Activated T-helper 9 cell treated with anti-CD3 and anti-CD28 coated beads, Interleukin-2, amount 50 U/mL, for 16 hours (primary cell): Measurements from ENCODE around the gene GJB2.

ENCODE experiments used
- DNase-seq: peaks from one replicate; pipeline ENCODE4 v3.0.0-alpha.2; 2020; ENCODE audit warnings: low read depth

GJB2 gene

DNA sequence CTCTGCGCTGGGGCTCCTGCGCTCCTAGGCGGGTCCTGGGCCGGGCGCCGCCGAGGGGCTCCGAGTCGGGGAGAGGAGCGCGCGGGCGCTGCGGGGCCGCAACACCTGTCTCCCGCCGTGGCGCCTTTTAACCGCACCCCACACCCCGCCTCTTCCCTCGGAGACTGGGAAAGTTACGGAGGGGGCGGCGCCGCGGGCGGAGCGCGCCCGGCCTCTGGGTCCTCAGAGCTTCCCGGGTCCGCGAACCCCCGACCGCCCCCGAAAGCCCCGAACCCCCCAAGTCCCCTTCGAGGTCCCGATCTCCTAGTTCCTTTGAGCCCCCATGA is at the start of gene GJB2:
Gene GJB2 (minus strand): TSS at position 103 of the 326 bp plus-strand sequence. CDS start 3,357 bp downstream, outside the sequence.
- no peak for DNase-seq

DNA sequence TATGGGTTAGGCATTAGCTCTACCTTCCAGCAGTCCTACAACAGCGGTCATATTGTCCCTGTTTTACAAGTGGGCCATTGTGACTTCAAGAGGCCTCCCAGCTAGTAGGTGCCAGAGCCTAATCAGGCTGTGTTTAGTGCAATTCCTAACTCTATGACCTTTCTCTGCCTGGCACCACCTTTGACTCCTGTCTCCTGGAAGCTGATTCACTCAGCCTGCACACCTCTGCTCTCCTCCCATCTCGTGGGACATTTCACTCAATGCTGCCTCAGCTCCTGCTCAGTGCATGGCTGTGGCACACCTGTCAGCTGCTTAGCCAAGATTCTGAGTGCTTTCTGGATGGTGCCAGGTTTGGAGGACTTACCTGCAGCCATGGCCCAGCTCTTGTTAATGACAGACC is 48.9 kb upstream of the GJB2 start:
- DNase-seq: no peak

DNA sequence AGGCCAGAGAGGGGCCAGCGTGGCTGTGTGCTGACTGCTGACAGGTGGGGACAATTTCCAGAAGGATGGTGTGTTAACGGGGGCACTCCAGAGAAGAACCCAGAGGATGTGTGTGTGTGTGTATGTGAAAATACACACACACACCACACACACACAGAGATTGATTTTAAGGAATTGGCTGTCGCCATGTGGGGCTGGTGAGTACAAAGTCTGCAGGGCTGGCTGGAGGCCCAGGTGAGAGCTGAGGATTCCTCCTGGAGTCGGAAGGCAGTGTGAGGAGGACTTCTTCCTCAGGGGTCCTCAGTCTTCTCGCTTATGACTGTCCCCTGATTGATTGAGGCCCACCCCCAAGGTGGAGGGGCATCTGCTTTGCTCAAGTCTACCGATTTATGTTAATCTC is 47.0 kb upstream of the GJB2 start:
- DNase-seq: no peak

DNA sequence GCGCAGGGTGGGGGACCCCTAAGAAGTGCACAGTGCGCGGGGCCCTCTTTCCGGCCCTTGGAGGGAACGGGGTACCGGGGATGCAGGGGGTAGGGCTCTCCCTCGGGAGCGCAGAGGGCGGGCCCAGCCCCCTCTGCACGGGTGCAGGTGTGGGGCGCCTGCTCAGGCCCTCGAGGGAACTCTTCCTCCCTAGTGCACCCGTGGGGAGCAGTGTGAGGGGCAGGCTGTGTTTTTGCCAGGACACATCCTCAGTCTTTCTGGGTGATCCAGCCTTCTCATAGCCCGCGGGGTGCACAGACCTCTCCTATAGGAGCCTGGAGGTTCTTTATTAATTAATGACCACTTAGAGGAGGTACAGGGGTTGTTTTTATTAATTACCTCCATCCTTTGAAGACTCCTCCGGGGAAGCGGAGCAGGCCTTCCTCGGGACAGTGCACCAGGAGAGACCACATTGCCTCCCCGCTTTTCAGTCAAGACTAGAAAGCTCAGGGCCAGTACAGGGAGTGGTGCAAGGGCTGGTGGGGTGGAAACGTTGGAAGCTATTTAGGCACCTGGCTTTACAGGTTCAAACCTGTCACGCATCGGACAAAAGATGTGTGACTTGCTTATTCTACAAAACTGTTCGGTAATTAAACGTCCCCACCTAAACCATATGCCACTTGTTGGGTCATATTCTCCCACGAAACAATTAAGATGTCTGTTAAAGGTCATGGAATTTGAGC is 40.0 kb upstream of the GJB2 start:
- no peak for DNase-seq

DNA sequence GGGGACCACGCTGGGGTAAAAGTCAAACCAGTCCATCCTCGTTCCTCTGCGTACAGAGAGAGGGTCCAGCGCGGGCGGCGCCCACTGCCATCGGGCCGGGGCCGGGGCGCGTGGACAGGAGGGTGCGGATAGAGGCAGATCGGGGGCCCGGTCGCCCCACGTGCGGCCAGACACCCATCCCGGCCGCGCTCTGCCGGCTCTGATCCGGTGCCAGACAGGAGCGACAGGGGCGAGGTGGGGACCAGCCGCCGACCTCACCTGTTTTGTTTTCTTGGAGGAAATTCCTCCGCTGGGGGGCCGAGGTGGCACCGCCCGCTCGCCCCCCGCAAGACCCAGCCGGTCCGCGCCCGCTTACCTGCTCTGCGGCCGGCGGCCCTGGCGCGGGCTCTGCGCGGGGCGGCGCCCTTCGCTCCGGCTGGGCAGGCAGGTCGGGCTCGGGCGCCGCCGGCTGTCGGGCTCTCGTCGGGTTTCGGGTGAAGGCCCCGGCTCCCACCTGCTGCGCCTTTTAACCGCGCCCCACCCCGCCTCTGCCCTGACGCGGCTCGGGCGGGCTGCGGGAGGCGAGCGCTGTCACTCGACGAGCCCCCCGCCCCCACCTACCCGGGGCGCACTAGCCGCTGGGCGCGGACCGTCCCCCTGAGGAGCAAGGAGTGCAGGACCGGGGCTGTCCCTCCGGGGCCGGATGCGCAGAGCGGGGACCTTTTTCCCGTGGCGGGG is 39.3 kb upstream of the GJB2 start, which contains the start of gene GJB6:
Gene GJB6 (minus strand): TSS at position 481 of the 717 bp plus-strand sequence. CDS start 8,839 bp downstream, outside the sequence.
- peak; percentile 3 for DNase-seq

DNA sequence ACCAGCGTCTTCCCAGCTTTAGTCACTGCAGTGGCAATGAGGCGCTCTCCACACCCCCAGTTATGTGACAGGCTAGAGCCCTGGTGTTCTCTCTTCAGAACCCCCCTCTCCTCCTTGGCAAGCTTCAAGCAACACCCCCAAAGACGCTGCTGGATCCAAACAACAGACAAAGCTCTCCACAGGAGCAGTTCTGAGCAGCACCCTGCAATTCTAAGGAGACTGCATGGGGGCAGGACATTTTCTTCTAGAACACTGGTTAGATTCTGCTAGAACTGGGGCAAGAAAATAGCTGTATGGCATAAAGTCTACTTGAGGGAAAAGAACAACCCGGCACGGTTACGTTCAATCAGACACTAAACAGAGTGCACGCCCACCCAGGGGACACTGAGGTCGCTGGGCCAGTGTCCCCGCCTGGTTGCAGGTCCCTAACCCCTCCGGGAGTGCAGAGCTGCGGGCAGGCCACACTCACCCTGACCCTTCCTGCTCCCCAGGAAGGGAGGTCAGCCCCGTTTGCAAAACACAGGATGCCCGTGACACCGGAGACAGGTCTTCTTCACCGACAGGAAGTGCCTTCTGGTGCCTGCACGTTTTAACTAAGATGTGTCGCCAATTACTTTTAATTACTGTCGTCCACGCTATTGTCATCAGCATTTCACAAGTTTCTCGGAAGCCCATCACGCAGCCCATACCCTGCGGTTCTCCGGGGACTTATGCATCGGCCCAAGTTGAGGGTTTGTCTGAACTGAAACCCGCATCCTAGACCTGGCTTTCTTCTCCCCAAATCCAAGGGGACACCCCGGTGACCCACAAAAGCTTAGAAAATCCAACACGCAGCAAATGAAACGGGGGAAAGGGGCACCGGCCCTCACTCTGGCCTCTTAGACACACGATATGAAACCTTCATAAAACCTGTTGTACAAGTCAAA is 38.4 kb upstream of the GJB2 start:
- no peak for DNase-seq

DNA sequence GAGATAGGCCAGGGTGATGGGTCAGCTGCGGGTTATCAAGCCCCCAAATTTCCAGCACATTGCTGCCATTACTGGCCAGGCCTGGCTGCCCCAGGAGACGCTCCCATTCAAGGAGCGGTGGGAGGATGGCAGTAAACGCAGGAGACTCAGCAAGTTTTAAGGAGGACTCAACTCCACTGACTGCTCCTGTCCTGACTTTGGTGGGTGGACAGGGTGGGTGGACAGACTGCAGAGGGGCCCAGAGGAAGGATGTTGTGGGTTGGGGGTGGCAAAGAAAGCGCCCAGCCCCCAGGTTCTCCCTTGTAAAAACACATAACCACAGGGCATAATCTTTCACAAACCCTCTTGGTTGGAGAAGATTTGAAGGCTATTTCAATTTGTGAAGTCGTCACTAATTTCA is 35.0 kb upstream of the GJB2 start:
- DNase-seq: no peak

DNA sequence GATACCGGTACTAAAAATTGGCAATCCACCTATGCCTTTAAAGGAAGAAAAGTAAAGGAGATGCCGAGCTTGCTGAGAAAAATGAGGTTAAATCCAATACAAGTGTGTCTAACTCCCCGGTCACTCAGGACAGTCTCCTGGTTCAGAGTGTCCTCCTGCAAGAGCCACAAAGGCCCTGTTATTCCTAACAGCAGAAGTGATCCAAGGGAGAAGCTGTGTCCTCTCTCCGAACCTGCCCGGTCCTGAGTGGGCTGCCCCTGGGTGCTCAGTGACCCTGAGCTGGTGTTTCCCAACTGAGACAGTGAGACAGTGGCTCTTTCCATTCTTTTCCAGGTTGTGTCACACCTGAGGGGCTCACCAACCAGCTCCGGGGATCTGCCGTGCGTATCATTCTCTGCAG is 34.5 kb upstream of the GJB2 start:
- DNase-seq: no peak

DNA sequence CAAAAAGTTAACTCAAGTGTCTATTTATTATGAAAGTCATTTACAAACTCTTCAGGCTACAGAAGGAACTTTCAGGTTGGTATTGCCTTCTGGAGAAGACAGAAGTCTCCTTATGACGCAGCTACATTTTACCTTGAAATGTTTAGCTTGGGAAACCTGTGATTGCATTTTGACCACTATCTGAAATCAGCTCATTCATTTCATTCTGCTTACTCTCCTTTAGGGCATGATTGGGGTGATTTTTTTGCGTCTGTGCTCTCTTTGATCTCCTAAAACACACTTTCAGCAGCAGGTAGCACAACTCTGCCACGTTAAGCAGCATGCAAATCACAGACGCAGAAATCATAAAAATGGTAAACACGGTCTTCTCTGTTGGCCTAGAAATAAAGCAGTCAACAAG is 29.8 kb upstream of the GJB2 start:
- no peak for DNase-seq

DNA sequence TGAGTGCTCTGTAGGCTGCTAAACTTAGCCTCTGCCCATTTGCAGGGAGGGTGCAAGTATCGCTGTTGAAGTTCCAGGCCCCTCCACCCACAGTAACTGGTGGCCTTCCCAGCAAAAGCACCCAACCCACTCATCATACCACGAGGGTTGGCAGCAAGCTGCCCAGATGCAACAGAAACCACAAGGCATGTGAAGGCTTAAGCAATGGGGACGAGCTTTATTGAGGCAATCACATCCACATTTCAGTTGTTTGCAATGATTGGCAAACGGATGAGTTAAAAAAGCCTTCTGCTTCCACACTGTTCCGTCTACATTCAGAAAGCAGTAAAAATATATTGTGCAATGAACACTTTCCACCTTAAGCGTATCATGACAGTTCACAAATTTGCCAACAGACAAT is 29.0 kb upstream of the GJB2 start:
- no peak for DNase-seq

DNA sequence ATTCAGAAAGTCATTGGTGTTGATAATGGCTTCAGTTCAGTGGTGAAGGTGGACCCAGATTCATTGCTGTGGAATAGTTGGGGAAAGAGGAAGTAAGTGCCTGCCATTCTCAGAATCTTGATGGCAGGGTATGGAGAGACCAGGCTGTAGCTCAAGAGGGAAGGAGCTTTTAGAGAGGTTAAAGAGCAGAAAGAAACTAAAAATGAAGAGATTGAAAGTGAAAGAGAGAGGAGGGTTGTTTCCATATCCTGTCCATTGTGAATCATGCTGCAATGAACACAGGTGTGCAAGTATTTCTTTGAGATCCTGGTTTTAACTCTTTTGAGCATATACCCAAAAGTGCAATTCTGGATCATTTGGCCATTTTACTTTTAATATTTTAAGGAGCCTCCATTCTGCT is 26.8 kb upstream of the GJB2 start:
- DNase-seq: no peak

DNA sequence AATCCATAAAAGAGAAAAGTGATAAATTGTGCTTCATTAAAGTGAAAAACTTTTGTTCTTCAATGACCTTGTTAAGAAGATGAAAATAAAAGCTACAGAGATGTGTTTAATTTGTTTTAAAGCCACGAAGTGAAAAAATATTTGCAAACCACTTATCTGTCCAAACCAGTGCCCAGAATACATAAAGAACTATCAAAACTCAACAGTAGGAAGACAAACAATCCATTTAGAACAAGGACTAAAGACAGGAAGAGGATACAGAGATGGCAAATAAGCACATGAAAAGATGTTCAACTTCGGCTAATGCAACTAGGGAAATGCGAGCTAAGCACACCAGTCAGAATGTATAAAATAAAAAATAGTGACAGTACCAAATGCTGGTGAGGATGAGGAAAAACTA is 24.4 kb upstream of the GJB2 start:
- no peak for DNase-seq

DNA sequence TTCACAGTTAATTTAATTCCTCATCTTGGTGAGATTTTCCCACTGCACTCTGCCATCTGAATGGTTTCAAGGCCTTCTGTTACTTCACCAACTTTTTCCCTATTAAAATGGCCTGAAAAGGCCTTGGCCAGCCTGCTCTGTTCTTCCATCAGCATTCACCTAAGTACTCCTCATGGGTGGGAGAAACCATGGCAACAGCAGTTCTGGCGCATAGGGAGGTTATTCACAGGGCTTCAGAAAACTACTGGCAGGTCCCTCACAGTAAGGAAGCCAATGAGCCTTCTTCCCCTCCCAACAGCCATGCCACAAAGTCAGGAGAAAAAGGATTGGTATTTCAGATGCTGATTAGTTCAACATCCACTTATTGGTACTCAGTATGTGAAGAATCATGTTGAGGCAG is 17.2 kb upstream of the GJB2 start:
- no peak for DNase-seq

DNA sequence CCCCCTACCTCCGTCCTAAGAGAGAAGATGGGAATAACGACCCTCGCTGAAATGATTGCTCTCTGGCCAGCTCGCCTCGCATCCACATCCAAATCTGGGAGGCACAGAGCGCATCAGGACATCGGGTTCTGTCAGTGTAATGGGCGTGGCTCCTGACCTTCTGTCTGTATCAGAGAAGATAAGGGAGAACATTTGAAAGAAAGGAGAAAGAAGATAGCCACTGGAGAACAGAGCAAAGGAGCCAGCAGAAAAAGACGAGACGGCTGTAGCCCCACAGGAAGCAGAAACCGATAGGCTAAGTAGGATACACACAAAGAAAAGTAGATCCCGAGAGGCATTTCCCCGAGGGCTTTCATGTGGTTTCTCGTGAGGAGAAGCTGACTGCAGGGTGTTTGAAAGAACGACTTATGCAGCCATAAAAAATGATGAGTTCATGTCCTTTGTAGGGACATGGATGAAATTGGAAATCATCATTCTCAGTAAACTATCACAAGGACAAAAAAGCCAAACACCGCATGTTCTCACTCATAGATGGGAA is 14.0 kb upstream of the GJB2 start:
- DNase-seq: no peak

DNA sequence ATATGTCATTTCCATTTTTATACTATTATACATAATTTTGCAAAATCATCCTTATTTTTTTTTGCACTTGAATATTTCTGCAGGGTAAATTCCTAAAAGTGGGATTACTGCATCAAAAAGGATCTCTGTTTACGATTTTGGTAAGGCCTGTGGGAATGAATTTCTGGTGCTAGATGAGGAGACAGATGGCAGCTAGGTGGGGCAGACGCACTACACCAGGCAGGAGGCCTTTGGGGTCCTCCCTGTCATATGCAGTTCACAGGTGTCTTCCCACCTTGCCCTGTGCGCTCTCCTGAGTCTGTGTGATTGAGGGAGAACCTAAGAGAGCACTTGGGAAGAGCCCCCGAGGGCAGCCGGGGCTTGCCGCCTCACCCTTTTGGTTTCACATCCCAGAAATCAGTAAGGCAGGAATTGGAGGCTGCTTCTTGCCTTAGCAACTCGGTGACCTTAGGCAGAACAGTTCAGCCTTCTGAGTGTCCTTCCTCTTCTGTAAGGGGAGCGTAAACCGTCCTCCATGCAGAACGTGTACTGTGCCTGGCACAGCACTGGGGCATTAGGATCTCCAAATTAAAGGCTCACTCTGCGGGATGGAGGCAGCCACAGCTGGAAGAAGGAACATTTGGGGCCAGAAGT is 13.4 kb upstream of the GJB2 start:
- no peak for DNase-seq

DNA sequence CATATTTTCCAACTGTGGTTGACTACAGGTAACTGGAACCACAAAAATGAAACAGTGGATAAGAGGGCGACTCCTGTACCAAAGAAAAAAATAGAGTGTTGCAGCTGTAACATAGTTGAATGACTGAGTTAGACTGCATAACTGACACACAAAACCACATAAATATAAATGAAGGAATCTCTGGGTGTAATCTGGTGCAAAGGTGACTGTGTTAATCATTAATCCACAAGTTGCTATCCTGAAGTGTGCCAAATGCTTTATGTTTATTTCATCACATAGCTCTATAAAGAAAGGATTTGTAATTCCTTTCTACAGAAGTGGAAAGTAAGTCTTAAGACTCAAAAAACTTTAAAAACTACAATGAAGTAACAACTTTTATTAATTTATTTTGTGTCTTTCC is 6.0 kb upstream of the GJB2 start:
- no peak for DNase-seq

DNA sequence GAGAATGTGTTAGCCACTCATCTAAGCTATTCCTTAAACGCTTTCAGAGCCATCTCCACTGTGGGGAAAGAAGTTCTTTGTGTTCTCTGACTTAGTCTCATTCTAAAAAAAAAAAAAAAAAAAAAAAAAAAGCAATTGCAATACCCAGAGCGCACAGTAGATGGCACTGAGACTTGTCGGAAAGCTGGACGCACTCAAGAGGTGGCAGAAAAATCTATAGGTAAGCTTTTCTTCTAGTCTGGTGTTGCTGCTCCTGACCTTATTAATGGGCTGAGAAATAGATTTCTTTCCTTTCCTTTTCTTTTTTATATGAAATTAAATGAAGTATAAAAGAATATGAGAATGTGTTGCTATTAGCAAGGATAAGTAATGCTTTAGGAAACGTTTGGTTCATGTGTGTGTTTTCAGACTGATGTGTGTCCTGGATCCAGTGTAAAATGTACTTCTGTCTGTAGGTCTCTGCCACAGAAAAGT is 4.7 kb upstream of the GJB2 start:
- DNase-seq: no peak

DNA sequence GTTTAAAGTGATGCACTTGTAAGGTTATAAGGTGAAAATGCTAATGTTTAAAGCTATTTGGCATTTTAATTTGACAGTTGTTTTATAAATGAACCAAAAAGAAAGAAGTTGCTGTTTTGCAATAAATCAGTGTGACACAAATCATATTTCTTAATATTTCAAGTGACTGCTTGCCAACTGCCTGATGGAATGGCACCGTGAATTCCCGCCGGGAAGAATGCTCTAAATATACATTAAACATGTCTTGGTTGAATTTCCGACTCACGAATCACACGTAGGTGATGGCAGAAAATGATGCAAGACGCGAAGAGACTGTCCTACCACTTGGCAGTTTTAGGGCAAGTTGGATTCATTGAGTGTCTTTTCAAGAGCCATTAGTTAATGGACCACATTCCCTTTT is 3.1 kb upstream of the GJB2 start:
- DNase-seq: no peak

DNA sequence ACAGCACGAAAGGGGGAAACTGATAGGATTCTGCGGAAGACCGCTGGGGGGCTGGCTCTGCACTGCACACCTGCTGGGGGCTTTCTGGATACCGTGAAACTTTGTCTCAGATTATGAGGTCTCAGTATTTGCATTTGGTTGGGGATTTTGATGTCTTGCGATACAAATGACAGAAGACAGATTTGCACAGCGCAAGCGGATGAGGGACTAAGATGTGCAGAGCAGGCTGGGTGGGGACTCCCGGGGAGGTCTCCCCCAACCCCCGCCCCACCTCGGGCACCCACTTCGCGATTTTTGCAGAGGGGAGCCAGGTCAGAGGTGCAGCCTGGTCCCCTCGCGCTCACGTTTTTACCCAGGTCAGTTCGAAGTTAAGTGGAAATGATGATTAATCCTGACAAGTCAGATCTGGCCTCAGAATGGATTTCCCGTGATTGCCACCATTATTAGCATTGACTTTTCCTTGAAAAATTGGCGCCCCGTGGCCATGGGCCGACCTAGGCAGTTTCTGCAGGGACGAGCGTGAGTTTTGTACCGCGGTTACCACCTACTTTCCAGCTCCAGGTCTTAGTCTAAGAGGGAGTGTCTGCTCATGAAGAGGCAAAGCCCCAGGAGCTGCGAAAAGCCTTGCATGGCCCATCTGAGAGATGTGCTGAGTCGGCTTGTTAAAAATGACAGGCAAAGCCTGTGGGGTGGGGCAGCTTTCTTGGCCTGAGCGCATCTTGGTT is 1.3 kb upstream of the GJB2 start:
- DNase-seq: no peak

DNA sequence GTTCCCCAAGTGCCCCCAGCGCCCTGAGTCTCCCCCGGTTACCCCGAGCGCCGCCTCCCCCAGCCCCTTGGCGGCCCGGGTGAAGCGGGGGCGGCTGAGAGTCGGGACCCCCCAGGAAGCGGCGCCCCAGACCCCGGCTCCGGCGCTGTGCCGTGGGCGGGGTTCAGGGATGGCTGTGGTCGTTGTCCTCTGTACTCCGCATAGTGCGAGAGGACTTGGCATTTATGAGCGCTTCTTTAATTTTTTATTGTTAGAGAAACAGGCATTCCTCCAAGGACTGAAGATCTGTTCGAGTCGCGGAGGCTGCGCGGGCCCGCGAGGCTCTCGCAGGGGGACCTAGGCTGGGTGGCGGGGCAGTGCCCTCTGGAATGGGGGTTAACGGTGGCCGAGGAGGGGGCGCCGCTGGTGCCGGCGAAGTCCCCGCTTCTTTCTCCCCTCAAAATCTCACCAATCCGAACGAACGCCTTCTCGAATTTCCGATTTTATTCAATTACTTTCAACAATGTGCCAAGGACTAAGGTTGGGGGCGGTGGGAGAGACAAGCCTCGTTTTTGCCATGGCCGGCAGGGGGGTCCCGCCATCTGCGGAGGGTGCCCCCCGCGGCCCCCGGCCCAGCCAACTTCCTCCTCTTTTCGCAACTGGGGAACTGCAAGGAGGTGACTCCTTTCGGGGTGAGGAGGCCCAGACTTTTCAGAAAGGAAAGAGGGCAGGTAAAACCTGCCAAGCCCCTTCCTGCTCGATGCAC is 596 bp upstream of the GJB2 start:
- no peak for DNase-seq
